ENCODE measurements around the gene PHF10.
"Not testable (repeated sequence)": the region's sequence is repeated elsewhere in the genome, so short reads cannot be mapped to it uniquely, and the experiment has no call there.

Gene PHF10

DNA sequence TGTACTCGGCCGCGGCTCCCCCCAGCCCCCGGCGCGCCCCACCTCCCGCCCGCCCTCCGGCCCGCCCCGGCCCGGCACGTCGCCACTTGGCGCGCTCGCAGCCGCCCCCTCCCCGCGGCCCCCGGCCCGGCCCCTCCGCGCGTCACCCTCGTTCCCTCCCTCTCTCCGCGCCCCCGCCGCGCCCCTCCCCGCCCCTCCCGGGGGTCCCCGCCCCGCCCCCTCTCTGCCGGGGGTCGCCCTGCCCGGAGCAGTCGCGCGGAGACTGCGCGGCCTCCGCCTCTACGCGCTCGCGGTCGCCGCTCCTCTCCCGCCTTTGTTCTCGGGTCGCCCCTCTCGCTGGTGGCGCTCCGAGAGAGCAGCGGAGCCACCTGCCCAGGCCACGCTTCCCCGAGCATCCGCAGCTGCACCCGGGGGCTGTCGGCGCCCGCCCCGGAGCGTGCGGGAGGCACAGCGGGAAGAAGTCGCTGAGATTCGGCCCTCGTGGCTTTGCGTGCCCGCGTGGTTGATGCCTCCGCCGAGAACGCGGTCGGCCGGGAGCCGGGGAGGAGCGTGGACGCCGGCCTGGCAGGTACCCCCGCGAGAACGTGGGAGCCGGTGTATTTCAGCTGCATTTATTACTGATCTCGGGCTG is at the start of gene PHF10:
Gene PHF10, minus strand, starts transcription at position 7 of the 631 bp plus-strand sequence. CDS start 569 bp downstream, outside the sequence.
- peak; percentile 17 for DNase-seq

DNA sequence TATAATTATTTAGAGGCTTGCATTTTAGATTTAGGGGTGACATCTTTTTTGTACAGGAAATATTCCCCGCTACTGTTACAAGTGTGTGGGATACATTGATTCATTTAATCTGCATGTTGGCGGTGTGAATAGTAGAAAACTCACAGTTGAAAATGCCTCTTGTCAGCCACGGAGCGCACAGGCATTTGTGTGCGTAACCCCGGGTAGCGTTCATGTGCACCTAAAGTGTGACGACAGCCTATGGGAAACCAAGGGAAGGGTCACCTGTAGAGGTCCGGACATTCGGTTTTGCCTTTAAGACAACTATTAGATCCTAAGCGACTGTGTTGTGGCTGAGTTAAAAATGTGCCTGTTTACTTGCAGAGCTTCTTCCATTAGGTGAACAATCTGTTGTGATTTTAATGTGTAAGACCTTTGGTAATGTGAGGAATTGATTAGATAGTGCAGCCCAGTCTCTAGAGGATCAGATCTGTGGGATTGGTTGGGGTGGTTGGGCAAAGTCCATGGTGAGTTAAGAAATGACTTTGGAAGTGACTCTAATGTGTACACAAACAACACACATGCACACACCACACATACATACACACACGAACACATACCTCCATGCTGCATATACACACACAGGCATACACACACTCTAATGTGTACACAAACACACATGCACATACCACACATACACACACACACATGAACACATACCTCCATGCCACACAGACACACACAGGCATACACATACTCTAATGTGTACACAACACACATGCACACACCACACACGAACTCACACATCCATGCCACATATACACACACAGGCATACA is 42.8 kb upstream of the PHF10 start:
- DNase-seq: no peak

DNA sequence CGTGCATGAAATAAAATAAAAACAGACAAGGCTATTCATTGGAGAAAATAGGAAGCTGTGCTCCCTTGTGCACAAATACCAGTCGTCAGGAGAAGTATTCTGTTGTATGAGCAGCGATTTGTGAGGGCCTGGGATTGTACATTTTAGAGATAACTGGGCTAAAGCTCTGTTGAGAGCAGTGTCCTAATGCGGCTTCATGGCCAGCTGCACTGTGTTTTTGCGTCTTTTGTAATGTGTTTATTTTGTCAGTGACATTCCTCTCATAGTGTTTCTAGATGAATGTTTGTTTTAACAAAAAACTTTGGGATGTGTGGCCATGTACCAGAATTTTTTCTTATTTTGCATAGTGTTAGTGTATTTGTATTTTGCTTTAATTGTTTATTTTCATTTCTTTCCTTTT is 41.9 kb upstream of the PHF10 start:
- no peak for DNase-seq

DNA sequence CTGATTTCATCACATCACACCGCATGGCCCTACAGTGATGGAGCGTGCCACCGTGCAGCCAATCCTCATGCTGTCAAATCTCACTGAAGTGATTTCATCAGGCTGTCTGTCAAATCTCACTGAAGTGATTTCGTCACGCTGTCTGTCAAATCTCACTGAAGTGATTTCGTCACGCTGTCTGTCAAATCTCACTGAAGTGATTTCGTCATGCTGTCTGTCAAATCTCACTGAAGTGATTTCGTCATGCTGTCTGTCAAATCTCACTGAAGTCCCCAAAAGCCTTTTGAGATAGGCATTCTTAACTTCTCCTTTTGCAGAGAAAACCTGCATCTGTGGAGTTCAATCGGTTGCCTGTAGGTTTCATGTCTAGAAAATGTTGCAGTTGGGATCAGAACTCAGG is 41.5 kb upstream of the PHF10 start:
- DNase-seq: not testable (repeated sequence)

DNA sequence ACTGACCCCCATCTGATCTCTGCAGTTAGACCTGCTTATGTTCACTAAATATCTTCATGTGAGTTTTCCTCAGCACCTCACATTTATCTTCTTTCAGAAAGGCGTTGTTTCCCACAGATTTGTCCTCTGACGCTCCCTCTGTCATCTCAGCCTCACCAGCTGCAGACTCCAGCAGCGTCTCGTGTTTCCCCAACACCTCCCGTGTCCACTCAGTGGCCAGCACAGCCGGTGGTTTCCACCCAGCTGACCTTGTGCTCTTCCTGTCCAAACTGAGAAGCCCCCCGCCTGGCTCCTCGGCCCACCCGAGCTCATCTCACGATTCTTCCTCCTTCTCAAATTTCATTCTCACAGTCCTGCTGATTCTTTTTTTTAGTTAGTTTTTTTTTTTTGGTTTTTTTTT is 39.6 kb upstream of the PHF10 start:
- no peak for DNase-seq

DNA sequence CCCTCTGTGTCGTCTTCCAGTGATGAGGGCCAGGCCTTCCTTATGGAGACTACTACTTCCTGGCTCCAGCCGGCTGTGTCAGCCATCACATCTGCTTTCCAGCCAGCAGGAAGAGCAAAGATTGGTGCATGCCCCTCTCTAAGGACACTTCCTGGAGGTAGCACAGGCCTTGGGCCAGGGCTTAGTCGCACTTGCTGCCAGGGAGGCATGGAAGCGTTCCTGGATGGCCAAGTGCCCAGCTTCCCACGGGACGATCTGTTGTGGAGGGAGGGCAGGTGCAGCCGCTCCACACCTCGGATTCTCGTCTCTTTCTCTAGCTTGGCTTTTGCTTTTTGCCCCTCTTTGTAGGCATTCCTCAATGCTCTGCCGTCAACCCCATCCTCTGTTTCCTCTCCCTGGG is 39.0 kb upstream of the PHF10 start:
- DNase-seq: no peak

DNA sequence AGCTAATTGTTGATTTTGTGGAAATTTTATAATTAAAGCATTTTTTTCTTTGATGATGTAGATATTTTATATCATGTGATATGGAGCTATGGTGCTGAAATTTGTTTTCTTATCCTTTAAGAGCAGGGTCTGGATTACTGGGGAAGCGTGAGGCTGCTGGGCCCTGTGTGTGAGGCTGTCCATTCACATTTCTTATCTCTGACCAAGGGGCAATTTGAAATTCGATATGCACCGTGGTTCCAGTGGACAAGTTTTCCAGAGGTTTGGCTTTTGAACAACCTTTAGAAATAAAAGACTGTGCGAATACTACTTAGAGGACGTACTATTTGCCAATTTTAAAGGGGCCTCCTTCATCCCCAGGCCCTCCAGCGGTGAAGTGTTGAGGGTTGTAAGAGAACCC is 30.9 kb upstream of the PHF10 start:
- DNase-seq: no peak

DNA sequence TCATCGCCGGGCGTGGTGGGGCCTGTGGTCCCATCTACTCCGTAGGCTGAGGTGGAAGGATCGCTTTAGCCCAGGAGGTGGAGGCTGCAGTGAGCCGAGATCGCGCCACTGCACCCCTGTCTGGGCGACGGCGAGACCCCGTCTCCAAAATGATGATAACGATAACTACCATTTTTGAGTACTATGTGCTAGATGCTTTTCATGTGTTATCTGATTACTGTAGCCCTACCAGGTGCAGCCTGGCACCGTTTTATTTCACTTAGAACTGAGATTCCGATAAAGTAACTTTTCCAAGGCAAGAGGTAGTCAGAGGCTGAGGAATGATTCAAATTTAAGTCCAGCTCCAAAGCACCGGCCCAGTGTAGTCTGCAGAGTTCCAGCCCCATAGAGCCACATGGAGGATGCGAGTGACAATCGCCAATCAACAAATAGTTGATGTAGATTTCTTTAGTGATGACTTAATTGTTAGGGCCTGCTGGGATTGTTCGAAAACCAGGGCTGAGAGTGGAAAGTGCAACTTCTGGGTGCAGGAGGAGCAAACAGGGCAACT is 27.8 kb upstream of the PHF10 start:
- peak; percentile 42 for DNase-seq

DNA sequence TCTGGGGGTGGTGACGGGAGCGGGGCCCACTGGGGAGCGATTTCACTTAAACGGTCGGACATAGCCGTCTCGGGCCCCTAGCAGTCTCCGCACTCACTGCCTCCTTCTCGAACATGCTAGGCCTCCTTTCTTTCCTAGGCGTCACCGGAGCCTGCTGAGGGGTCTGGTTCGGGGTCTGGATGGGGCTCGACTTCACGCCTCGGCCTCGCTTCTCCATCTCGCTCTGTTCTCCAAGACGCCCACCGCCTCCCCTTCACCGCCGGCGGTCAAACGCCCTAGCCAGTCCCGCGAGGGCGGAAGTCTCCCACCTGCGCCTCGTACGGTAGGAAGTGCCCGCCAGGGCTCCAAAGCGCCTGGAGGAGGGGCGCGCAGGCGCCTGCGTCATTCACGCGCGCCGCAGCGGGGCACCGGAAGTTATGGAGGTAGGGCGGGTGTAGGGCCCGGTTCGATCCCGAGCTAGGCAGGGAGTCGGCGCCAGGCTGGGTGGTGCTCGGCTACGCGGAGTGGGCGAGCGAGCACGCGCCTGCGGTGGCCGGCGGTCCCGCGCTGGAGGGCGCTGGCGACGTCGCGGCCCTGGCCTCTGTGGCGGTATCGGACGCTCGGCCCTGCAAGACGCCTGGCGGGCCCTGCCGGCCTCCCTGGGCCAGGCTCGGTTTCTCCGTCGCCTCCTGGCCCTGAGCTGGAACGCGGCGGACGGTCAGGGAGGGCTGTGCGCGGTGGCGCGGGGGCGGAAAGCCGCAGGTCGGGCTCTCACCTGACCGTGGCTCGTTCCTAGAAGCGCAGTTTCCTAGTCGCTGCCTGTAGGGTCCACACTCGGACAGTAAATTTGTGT is 27.2 kb upstream of the PHF10 start, which contains the start of the genes DYNLT2 and ERMARD:
Gene DYNLT2, minus strand, starts transcription at position 331 of the 832 bp plus-strand sequence. Its CDS starts 114 bp downstream, at position 217.
Gene ERMARD, plus strand, starts transcription at position 381 of the 832 bp plus-strand sequence. Its CDS starts 36 bp downstream, at position 417.
- DNase-seq: peak; percentile 85

DNA sequence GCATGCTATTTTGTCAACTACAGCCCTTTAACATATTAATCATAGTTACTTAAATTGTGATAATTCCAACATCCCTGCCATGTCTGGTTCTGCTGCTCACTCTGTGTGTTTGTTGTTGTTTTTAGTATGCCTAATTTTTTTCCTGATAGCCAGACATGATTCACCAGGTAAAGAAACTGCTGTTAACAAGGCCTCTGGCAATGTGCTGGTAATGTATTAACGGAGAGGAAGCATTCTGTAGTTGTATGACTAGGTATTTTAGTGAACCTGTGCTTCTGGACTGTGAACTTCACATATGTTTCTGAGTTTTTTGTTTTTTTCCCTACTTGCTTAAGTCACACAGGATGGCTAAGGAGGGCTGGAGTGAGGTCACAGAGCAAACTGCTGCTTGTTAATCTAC is 22.3 kb upstream of the PHF10 start:
- no peak for DNase-seq

DNA sequence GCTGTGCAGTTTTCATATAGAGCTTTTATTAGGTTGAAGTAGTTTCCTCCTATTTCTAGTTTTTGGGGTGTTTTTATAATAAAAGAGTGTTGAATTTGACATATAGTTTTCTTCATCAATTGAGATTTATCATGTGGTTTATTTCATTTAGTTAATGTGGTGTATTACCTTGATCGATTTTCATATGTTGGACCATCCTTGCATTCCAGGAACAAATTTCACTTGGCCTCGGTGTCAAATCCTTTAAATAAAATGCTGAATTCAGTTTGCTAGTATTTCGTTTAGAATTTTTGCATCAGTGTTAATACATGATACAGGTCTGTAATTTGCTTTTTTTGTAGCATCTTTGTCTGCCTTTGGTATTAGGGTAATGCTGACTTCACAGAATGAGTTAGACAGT is 21.1 kb upstream of the PHF10 start:
- no peak for DNase-seq

DNA sequence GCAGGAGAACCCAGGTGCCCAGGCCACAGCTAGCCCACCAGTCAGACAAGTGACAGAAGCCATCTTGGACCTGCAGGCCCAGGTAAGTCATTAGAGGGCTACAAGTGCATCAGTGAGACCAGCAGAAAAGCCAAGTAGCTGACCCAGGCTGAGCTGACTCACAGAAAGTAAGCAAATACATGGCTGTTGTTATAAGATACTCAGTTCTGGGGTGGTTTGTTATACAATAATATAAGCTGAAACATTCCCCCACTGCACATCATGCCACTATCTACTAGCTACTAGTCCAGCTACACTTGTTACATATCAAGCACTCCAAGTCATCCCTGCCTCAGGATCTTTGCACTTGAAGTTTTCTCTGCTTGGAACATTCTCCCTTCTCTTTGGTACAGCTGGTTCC is 17.0 kb upstream of the PHF10 start:
- no peak for DNase-seq

DNA sequence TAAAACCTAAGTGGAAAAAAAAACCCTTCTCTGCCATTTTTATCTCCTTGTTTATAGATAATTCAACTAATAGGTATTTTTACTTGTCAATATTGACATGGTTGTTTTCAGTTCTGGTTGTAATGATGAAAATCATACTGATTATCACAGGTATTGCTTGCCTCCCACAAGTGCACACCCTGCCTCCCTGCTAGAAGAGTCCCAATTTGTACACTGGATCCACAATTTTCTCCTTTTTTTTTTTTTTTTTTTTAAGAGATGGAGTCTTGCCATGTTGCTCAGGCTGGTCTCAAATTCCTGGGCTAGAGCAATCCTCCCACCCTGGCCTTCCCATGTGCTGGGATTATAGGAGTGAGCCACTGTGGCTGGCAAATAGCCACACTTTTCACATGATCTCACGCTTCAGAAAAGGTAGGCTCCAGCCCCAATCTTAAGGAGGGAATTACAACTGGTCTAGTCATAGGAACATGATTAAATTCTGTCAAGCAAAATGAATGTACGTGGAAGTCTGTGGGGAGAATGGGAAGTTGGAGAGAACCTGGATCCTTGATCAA is 14.8 kb upstream of the PHF10 start:
- no peak for DNase-seq

DNA sequence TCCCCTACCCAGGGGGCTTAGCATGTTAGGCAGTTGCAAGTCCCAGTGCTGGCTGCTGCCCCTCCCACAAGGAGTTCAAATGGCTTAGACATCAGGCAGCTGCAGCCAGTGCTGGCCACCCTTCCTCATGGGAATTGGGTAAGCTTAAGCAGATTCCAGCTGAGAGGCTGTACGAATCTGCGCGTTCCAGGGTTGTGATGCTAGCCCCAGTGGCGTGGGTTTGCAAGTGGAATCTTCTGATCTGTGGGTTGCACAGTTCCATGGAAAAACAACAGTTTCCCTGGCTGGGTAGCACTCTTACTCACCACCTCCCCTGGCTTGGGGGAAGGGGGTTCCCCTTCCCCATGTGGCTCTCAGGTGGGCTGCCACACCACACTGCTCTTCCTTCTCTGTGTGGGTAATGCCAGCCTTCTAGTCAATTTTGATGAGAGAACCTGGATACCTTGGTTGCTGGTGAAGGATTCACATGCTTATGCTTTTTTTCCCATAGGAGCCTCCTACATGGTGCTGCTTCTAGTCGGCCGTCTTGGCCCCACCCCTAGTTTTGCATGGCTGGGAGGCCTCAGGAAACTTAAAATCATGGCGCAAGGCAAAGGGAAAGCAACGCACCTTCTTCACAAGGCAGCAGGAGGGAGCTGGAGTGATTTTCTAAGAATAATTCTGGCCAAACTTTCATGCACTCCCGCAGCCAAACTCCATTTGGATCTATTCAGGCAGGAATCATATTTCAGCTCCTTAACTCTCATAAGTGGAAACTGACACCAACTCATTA is 14.1 kb upstream of the PHF10 start:
- DNase-seq: no peak

DNA sequence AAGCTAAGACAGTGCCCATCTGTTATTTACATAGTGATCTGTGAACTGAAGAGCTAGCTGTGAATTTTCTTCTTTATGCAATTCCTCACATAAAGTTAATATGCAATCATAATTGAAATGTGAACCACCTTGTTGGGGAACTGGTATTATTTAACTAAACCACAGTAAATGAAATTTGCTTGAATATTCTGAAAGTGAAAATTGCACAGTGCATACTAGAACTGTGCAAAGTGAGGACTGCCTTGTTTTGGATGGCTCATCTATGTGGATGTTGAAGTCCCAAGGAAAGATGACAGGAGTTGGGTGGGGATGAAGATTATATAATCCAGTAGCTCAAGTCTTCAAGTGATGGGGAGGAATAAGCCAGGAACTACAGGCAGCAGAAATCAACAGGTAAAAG is 5.7 kb upstream of the PHF10 start:
- no peak for DNase-seq

DNA sequence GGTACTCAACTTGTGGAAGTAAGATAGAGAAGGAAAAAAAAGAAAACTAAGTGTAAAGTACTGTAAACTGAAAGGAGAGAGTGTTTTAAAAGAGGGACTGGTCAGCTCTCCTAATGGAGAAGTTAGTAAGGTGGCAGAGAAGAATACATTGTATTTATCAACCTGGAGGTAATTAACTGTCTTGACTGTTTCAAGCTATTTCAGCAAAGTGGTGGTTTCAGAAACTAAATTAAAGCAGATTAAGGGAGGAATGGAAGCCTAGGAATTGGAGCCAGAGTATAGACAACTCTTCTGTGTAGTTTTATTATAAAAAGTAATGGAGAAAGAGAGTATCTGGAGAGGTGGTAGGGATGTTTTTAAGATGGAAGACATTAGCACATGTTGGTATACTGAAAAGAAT is 2.7 kb upstream of the PHF10 start:
- no peak for DNase-seq

DNA sequence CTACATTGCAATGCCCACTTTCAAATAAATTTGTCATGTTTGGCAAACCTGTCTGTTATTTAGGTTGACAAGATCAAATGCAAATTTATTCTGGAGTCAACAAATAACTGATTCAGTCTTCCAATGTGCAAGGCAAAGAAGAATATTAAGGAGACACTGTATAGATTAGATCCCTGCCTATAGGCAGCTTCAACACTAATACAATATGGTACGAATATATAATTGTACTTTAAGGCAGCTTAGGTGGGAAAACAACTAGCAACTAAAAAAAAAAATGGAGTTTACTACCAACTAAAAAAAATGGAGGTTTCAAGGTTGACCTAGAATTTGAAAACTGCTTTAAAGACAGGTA is 1.7 kb upstream of the PHF10 start:
- DNase-seq: no peak

DNA sequence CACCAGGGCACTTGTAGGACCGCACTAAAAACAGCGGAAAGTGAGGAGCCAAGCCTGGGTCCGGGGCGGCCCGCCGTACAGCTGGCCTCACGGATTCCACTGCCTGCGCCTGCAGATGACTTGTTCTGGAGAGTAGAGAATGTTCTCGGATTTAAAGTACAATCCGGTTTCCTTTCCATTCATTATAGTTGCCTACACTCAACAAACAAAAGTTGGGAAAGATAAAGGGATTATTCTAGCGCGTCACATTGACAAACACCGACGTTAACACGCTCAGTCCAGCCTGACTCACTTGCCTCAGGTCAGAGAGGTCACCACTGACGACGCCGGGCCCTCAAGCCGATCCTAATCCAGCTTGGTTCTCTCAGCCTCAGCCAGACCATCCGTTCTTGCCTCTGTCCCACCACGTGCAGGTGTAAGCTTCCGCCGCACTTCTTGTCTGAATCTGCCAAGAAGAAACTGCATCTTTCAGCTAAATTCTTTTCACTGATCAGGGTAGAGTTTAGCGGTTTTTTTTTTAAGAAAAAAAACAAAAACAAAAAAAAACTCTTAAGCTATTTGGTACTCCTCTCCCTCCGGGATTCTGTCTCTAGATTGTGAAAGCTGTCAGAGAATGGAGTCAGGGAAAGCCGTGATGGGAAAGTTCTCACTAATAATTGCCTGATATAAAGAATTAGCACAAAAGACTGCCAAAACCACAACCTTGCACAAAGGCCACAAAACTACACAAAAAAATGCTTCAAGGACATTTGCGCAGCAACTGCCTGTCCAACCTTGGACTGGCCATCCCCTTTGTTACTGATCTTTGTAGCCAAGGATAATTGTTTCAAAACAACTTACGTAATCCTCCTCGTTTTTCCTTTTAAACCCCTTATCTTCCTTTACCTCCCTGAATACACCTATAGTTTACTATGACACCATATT is 1.1 kb upstream of the PHF10 start:
- DNase-seq: peak; percentile 86

DNA sequence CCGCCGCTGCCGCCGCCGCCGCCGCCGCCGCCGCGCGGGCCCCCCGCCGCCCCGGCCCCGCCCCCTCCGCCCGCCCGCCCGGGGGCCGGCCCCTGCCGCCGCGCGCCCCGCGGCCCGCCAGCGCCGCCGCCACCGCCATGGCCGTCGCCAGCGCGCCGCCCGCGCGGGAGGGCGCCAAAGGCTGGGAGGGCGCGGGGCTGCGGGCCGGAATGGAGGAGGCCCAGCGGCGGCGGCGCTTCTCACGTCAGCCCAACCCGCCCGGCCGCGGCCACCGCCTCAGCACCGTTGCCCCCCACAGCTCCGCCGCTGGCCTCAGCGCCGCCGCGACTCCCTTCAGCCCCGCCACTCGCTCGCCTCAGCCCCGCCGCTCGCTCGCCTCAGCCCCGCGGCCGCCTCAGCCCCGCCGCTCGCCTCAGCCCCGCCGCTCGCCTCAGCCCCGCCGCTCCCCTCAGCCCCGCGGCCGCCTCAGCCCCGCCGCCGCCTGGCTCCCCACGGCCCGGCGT is 258 bp downstream of the PHF10 start:
- DNase-seq: peak; percentile 18

DNA sequence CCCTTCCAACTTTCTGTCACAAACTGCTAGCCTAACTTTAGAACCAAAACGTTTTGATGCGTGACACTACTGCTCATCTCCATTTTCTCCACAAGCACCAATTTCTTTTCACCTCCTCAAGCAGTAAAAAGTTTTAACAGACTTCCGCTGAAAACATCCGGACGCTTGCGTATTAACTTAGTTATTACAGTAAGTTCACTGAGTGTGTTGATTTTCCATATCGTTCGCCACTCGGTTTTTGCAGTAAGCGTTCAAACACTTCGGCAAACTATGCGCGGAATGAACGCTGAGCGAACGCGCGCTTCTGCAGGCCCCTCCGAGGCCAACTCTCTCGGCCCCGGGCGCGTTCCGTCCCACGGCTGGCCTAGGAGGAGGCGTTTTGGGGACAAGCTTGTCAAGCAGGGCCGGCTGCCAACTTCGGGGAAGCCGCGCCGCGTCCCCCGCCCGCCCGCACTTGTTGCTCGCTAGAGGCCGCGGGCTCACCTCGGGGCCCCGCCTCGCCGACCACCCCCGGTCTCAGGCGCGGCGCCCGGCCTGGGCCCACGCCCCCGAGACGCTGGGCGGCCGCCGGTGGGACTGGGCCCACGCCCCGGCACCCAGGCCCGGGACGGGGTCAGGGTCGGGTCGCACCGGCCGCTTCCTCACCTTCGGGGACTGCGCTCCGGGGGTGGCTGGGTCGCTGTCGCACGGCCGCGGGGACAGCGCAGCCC is 945 bp downstream of the PHF10 start:
- DNase-seq: peak; percentile 57

Data from HCEC 1CT (cell line).